GM12878 (cell line): ENCODE results near the gene DOP1A. TPM values are rescaled to one million over a fixed set of nuclear protein-coding genes. Genes with fewer than 3 reads are reported as not detected.
A peak's percentile ranks its signal among the peaks of the same experiment; 100 is the strongest.

Source experiments
- ATAC-seq: fragments of 200-7000 bp; cut with Tn5 transposase; 3 replicates; pipeline ENCODE4 v1.9.1; 2020; ENCODE audit warnings: mild to moderate bottlenecking, moderate library complexity
- BruUV-seq: library from RNA; stranded (reverse); fragments of 400-500 nt; replicated peaks from 2 replicates; lab custom pipeline; 2021; lab: Mats Ljungman, UMichigan
- CTCF ChIA-PET: fragments of 300-600 bp; sonication (Branson Sonifier 250); formaldehyde crosslinking; extraction: SDS; loops from one replicate; lab custom pipeline; 2021; ENCODE audit warnings: inconsistent platforms; lab: Yijun Ruan, JAX
- POLR2A ChIA-PET: fragments of 350-600 bp; formaldehyde crosslinking; extraction: SDS; loops from one replicate; lab custom pipeline; 2021; ENCODE audit warnings: inconsistent platforms; lab: Charles Lee
- RAD21 ChIA-PET: fragments of 300-600 bp; sonication (Branson Sonifier 250); formaldehyde crosslinking; loops from one replicate; lab custom pipeline; 2023; ENCODE audit warnings: antibody characterized with exemption; ENCODE audit not compliant: unreplicated experiment; lab: Charles Lee
- SMC1A ChIA-PET: fragments of 300-600 bp; sonication (Branson Sonifier 250); formaldehyde crosslinking; loops from one replicate; lab custom pipeline; 2023; ENCODE audit not compliant: unreplicated experiment, uncharacterized antibody; lab: Charles Lee
- DNase-seq: peaks from one replicate; pipeline ENCODE4 v3.0.0-alpha.2; 2011; ENCODE audit warnings: low read depth, low spot score
- FAIRE-seq: peaks from 3 replicates; lab custom pipeline; 2011; peaks lifted over from hg19 to GRCh38; lab: Jason Lieb, UNC
- H2AFZ ChIP-seq: 2 replicates; pipeline ENCODE4 v1.6.0; 2011; ENCODE audit warnings: low read depth, low read length, control low read depth; ENCODE audit not compliant: control insufficient read depth
- H3K27ac ChIP-seq: 2 replicates; pipeline ENCODE4 v1.5.1; 2011; ENCODE audit warnings: control low read depth; ENCODE audit not compliant: control insufficient read depth, insufficient read depth
- H3K27me3 ChIP-seq, 2 experiments: replicated peaks in 1 of 2; 2 replicates each; pipeline versions ENCODE4 v1.6.0 to v1.6.1; 2011; ENCODE audit warnings: low read length in 1 of 2; ENCODE audit not compliant: control insufficient read depth in 2 of 2, insufficient read depth in 2 of 2
- H3K36me3 ChIP-seq, 2 experiments: 2 replicates each; pipeline ENCODE4 v1.5.1; 2011; ENCODE audit warnings: low read length in 1 of 2; ENCODE audit not compliant: control insufficient read depth in 2 of 2, insufficient read depth in 2 of 2
- H3K4me1 ChIP-seq: 2 replicates; pipeline ENCODE4 v1.6.1; 2011; ENCODE audit warnings: mild to moderate bottlenecking, low read length, moderate library complexity, mixed read lengths; ENCODE audit not compliant: control insufficient read depth, insufficient read depth
- H3K4me2 ChIP-seq: 2 replicates; pipeline ENCODE4 v1.6.0; 2011; ENCODE audit warnings: control low read depth; ENCODE audit not compliant: control insufficient read depth, insufficient read depth
- H3K4me3 ChIP-seq: fragments of 200-600 bp; sonication (generic); 2 replicates; pipeline ENCODE4 v1.5.1; 2016
- H3K79me2 ChIP-seq: 2 replicates; pipeline ENCODE4 v1.6.0; 2011; ENCODE audit warnings: low read length; ENCODE audit not compliant: control insufficient read depth, insufficient read depth
- H3K9ac ChIP-seq: 2 replicates; pipeline ENCODE4 v1.8.0; 2011; ENCODE audit warnings: low read length, control low read depth, mixed read lengths; ENCODE audit not compliant: control insufficient read depth, insufficient read depth
- H3K9me3 ChIP-seq: replicated peaks from 3 replicates; pipeline ENCODE4 v1.5.1; 2011; ENCODE audit warnings: mild to moderate bottlenecking, low read length; ENCODE audit not compliant: control insufficient read depth, insufficient read depth
- H4K20me1 ChIP-seq: 2 replicates; pipeline ENCODE4 v1.6.0; 2011; ENCODE audit not compliant: control insufficient read depth, insufficient read depth
- BMI1 ChIP-seq: fragments of 450-650 bp; IDR thresholded peaks from 2 replicates; pipeline ENCODE4 v1.6.1; 2016; ENCODE audit warnings: mild to moderate bottlenecking, moderate library complexity, borderline replicate concordance
- CBX5 ChIP-seq: sonication (generic); IDR thresholded peaks from 2 replicates; pipeline ENCODE4 v1.6.1; 2016; ENCODE audit warnings: low read depth, moderate library complexity, mild to moderate bottlenecking, inconsistent platforms
- CEBPB ChIP-seq, 2 experiments: fragments of 150-350 bp in 1 of 2; IDR thresholded peaks; 2 replicates each; pipeline ENCODE4 v1.6.1; 2012 to 2014; ENCODE audit warnings: low read depth in 2 of 2, low read length in 2 of 2, borderline replicate concordance in 1 of 2, inconsistent platforms in 1 of 2
- DPF2 ChIP-seq: fragments of 450-650 bp; IDR thresholded peaks from 2 replicates; pipeline ENCODE4 v1.6.1; 2017; ENCODE audit warnings: mild to moderate bottlenecking
- EP300 ChIP-seq, 2 experiments: fragments of 150-350 bp in 1 of 2; IDR thresholded peaks; 2 replicates each; pipeline ENCODE4 v1.6.1; 2011 to 2012; ENCODE audit warnings: low read depth in 2 of 2, low read length in 2 of 2, borderline replicate concordance in 1 of 2, improper control_type of control experiment in 1 of 2, inconsistent platforms in 1 of 2; ENCODE audit not compliant: control insufficient read depth in 1 of 2
- GATAD2B ChIP-seq: fragments of 450-650 bp; conservative IDR thresholded peaks from 2 replicates; pipeline ENCODE4 v1.6.1; 2017; ENCODE audit warnings: low read depth, mild to moderate bottlenecking, moderate library complexity
- IKZF1 ChIP-seq: fragments of 450-650 bp; conservative IDR thresholded peaks from 2 replicates; pipeline ENCODE4 v1.6.1; 2017; ENCODE audit warnings: antibody characterized with exemption, mild to moderate bottlenecking
- NBN ChIP-seq: fragments of 450-650 bp; IDR thresholded peaks from 2 replicates; pipeline ENCODE4 v1.6.1; 2016
- POLR2A ChIP-seq: IDR thresholded peaks from 2 replicates; pipeline ENCODE4 v1.6.1; 2011; ENCODE audit warnings: low read depth, mild to moderate bottlenecking, low read length
- SPI1 ChIP-seq: IDR thresholded peaks from 2 replicates; pipeline ENCODE4 v1.6.1; 2011; ENCODE audit warnings: low read depth, mild to moderate bottlenecking, low read length, moderate library complexity, borderline replicate concordance; ENCODE audit not compliant: insufficient read depth
- whole genome bisulfite sequencing: methylation state at CpG from one replicate; pipeline ENCODE4 v1.1.6; 2016; ENCODE audit warnings: low lambda C conversion rate; ENCODE audit not compliant: insufficient replicate concordance, insufficient coverage; ENCODE audit errors: missing lambda C conversion rate; 5-methylcytosine and 5-hydroxymethylcytosine counted together
- in situ Hi-C: fragments of 300-500 bp; cut with MboI; formaldehyde crosslinking; loops from 9 replicates; pipeline ENCODE4 v1.14.3; 2018; ENCODE audit warnings: mixed read lengths
- intact Hi-C: fragments of 100-400 bp; cut with micrococcal nuclease; formaldehyde crosslinking; loops from one replicate; pipeline ENCODE4 v1.14.2; 2022; ENCODE audit not compliant: unreplicated experiment
- polyA plus RNA-seq, 11 experiments: library from polyadenylated mRNA; depleted of rRNA in 4 of 11; unstranded in 6 of 11; stranded (reverse) in 5 of 11; fragments of >200 nt; fragmentation: Nextera tagmentation in 4 of 11; fragmentation: Illumina TruSeq in 1 of 11; extraction: Ambion mirVana in 4 of 11; extraction: Trizol in 1 of 11; gene quantifications; 1 replicate in 1 of 11; 2 replicates in 10 of 11; pipeline versions ENCODE4 v1.2.1 to v1.2.3, GENCODE V29; 2011 to 2016; ENCODE audit warnings: inconsistent platforms in 2 of 11, missing spikeins in 2 of 11, low read depth in 1 of 11
- total RNA-seq, 4 experiments: library from RNA; depleted of rRNA in 3 of 4; stranded (reverse); fragments of >200 nt in 3 of 4; fragmentation: Illumina TruSeq in 1 of 4; extraction: Trizol in 1 of 4; gene quantifications; 2 replicates each; pipeline versions ENCODE4 v1.2.1 to v1.2.3, GENCODE V29; 2013 to 2021
- TF ChIP-seq, protein P1 (sequence below): IDR thresholded peaks from 2 replicates; pipeline ENCODE4 v1.6.1; 2012; ENCODE audit warnings: low read length, inconsistent platforms
- TF ChIP-seq, protein P2 (sequence below): fragments of 450-650 bp; formaldehyde crosslinking; IDR thresholded peaks from 2 replicates; pipeline ENCODE4 v1.5.0; 2022; ENCODE audit warnings: mild to moderate bottlenecking, missing genetic modification characterization
- TF ChIP-seq, protein P3 (sequence below): IDR thresholded peaks from 2 replicates; pipeline ENCODE4 v1.6.1; 2012; ENCODE audit warnings: improper control_type of control experiment, low read depth, low read length; ENCODE audit not compliant: insufficient replicate concordance

Gene DOP1A
- total and polyA plus RNA-seq, 10 of the 15 experiments (the other 5 are each of a cell fraction or from before 2014, with no cell fraction given): 1.9 to 22.9 (median 10.3) TPM

DNA sequence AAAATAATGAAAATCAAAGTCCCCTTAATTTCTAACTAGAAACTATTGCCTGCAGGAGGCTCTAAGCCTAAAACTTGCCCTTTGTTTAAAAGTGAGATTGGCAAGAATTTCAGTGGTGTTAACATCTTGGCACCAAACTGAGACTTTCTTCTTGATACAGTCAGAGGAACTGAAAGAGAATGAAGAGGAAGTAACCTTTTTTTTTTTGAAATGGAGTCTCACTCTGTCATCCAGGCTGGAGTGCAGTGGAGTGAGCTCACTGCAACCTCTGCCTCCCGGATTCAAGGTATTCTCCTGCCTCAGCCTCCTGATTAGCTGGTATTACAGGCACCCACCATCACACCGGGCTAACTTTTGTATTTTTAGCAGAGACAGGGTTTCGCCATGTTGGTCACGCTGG is 3.6 kb downstream of the DOP1A start:
- H3K9ac ChIP-seq: no peak overlapping the region
- ChIA-PET CTCF (interaction anchor here (1.0 to 12.2 kb wide), 8 partner anchors 17 to 443 kb away, joined by 3 to 635 read pairs (median 6); no protein-coding TSS in a partner anchor), RAD21 (interaction anchor here (2.1 to 8.6 kb wide), 3 partner anchors 15 to 146 kb away, joined by 9 to 215 read pairs (median 16); no protein-coding TSS in a partner anchor), SMC1A (interaction anchor here (1.0 to 10.4 kb wide), 8 partner anchors 15 to 443 kb away, joined by 3 to 277 read pairs (median 37); partner anchors contain the start of genes PGM3, PRSS35 and RWDD2A), POLR2A (interaction anchor here (0.6 kb wide), 2 partner anchors 59 to 444 kb away, joined by 3 read pairs; no protein-coding TSS in a partner anchor)
- FAIRE-seq: peak; percentile 79
- in situ Hi-C loops: no loop called here
- H3K79me2 ChIP-seq: peaks cover 26% of the 10 kb centered on the region
- peak overlapping the region; percentile 68 for H2AFZ ChIP-seq
- peaks cover 3% of the 10 kb centered on the region; the same call in 1 of the 3 replicates for H3K9me3 ChIP-seq
- 32% methylated on average over 4 of the region's 4 CpGs for WGBS
- ATAC-seq: peak; percentile 70
- H3K4me1 ChIP-seq: peaks cover 8% of the 10 kb centered on the region
- peak overlapping the region; percentile 79 for H3K4me2 ChIP-seq
- H4K20me1 ChIP-seq: no peaks in the 10 kb centered on the region
- H3K36me3 ChIP-seq: no peaks in the 10 kb centered on the region
- H3K27ac ChIP-seq: peak overlapping the region; percentile 50
- H3K27me3 ChIP-seq: no peaks in the 10 kb centered on the region
- peak; percentile 60 for DNase-seq
- intact Hi-C loops: loop anchor here (2.0 kb wide), 1 partner anchor 16 kb away; no protein-coding TSS in a partner anchor
- no TSS peak for BruUV-seq
- peak overlapping the region; percentile 42; the same call in 1 of the 2 replicates for H3K4me3 ChIP-seq
- peak; percentile 42; the same call in 1 of the 2 replicates for TF ChIP-seq BMI1
- no peak for TF ChIP-seq POLR2A
- TF ChIP-seq, protein P1, sequence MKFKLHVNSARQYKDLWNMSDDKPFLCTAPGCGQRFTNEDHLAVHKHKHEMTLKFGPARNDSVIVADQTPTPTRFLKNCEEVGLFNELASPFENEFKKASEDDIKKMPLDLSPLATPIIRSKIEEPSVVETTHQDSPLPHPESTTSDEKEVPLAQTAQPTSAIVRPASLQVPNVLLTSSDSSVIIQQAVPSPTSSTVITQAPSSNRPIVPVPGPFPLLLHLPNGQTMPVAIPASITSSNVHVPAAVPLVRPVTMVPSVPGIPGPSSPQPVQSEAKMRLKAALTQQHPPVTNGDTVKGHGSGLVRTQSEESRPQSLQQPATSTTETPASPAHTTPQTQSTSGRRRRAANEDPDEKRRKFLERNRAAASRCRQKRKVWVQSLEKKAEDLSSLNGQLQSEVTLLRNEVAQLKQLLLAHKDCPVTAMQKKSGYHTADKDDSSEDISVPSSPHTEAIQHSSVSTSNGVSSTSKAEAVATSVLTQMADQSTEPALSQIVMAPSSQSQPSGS: peak; percentile 47; the same call in 1 of the 2 replicates
- TF ChIP-seq IKZF1: peak; percentile 66
- TF ChIP-seq GATAD2B: no peak
- TF ChIP-seq SPI1: peak; percentile 96
- TF ChIP-seq CBX5: 0 out of 2 replicates have a peak, but pooled peaks have one; percentile 74
- TF ChIP-seq CEBPB (IDR thresholded peaks at IDR 0.05; ENCODE audit: borderline replicate concordance in 1 of 2, low read depth in 2 of 2, low read length in 2 of 2): no peak
- TF ChIP-seq, protein P2, sequence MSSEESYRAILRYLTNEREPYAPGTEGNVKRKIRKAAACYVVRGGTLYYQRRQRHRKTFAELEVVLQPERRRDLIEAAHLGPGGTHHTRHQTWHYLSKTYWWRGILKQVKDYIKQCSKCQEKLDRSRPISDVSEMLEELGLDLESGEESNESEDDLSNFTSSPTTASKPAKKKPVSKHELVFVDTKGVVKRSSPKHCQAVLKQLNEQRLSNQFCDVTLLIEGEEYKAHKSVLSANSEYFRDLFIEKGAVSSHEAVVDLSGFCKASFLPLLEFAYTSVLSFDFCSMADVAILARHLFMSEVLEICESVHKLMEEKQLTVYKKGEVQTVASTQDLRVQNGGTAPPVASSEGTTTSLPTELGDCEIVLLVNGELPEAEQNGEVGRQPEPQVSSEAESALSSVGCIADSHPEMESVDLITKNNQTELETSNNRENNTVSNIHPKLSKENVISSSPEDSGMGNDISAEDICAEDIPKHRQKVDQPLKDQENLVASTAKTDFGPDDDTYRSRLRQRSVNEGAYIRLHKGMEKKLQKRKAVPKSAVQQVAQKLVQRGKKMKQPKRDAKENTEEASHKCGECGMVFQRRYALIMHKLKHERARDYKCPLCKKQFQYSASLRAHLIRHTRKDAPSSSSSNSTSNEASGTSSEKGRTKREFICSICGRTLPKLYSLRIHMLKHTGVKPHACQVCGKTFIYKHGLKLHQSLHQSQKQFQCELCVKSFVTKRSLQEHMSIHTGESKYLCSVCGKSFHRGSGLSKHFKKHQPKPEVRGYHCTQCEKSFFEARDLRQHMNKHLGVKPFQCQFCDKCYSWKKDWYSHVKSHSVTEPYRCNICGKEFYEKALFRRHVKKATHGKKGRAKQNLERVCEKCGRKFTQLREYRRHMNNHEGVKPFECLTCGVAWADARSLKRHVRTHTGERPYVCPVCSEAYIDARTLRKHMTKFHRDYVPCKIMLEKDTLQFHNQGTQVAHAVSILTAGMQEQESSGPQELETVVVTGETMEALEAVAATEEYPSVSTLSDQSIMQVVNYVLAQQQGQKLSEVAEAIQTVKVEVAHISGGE (CRISPR knock-in tag): no peak
- peak; percentile 76; the same call in 1 of the 2 replicates for TF ChIP-seq NBN
- TF ChIP-seq EP300 (IDR thresholded peaks at IDR 0.05; ENCODE audit: borderline replicate concordance in 1 of 2, control insufficient read depth in 1 of 2, low read depth in 2 of 2, low read length in 2 of 2): peak; percentile 11 to 73; a peak in 2 of 4 replicates
- peak; percentile 83 for TF ChIP-seq DPF2
- TF ChIP-seq, protein P3, sequence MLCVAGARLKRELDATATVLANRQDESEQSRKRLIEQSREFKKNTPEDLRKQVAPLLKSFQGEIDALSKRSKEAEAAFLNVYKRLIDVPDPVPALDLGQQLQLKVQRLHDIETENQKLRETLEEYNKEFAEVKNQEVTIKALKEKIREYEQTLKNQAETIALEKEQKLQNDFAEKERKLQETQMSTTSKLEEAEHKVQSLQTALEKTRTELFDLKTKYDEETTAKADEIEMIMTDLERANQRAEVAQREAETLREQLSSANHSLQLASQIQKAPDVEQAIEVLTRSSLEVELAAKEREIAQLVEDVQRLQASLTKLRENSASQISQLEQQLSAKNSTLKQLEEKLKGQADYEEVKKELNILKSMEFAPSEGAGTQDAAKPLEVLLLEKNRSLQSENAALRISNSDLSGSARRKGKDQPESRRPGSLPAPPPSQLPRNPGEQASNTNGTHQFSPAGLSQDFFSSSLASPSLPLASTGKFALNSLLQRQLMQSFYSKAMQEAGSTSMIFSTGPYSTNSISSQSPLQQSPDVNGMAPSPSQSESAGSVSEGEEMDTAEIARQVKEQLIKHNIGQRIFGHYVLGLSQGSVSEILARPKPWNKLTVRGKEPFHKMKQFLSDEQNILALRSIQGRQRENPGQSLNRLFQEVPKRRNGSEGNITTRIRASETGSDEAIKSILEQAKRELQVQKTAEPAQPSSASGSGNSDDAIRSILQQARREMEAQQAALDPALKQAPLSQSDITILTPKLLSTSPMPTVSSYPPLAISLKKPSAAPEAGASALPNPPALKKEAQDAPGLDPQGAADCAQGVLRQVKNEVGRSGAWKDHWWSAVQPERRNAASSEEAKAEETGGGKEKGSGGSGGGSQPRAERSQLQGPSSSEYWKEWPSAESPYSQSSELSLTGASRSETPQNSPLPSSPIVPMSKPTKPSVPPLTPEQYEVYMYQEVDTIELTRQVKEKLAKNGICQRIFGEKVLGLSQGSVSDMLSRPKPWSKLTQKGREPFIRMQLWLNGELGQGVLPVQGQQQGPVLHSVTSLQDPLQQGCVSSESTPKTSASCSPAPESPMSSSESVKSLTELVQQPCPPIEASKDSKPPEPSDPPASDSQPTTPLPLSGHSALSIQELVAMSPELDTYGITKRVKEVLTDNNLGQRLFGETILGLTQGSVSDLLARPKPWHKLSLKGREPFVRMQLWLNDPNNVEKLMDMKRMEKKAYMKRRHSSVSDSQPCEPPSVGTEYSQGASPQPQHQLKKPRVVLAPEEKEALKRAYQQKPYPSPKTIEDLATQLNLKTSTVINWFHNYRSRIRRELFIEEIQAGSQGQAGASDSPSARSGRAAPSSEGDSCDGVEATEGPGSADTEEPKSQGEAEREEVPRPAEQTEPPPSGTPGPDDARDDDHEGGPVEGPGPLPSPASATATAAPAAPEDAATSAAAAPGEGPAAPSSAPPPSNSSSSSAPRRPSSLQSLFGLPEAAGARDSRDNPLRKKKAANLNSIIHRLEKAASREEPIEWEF: no peak
